ENCODE measurements around the gene ZNF217.
"Not testable (repeated sequence)": the region's sequence is repeated elsewhere in the genome, so short reads cannot be mapped to it uniquely, and the experiment has no call there.

The ZNF217 gene

DNA sequence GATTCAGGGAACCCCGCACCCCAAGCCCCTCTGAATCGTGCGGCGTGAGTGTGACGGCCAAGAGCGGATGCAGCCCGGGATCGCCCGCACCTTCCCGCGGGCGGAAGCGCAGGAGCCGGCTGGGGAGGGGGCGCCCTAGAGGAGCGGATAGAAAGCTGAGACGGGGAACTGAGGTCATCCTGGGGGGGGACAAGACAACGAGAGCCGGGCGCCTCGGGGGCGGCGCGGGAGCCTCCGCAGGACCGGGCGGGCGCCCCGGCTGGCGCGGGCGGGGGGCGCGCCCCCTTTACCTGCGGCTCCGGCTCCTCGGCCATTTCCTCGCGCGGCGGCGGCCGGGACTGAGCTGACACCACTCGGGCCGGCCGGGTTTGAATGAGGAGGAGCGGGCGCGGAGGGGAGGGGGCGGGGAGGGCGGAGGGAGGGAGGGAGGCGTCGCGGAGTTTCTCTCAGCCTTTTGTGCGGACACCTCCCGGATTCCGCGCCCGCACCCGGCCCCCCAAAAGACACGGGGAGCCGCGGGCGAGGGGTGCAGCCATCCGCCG, at the start of gene ZNF217:
TSS of gene ZNF217 (minus strand) at position 374 of the 542 bp plus-strand sequence. CDS start 11,013 bp downstream, outside the sequence.
- Histone ChIP-seq H3K9ac (ENCODE audit: insufficient read length) (peak within 1 kb of the TSS; percentile 84), H3K27ac (peak within 1 kb of the TSS; percentile 87), H3K4me3 (peak within 1 kb of the TSS; percentile 93)
- H3K9me3 ChIP-seq (ENCODE audit: low read depth, low read length); H3K36me3 ChIP-seq (ENCODE audit: insufficient read depth, low read length); DNase-seq (ENCODE audit: low read depth, low spot score): not testable (repeated sequence)

DNA sequence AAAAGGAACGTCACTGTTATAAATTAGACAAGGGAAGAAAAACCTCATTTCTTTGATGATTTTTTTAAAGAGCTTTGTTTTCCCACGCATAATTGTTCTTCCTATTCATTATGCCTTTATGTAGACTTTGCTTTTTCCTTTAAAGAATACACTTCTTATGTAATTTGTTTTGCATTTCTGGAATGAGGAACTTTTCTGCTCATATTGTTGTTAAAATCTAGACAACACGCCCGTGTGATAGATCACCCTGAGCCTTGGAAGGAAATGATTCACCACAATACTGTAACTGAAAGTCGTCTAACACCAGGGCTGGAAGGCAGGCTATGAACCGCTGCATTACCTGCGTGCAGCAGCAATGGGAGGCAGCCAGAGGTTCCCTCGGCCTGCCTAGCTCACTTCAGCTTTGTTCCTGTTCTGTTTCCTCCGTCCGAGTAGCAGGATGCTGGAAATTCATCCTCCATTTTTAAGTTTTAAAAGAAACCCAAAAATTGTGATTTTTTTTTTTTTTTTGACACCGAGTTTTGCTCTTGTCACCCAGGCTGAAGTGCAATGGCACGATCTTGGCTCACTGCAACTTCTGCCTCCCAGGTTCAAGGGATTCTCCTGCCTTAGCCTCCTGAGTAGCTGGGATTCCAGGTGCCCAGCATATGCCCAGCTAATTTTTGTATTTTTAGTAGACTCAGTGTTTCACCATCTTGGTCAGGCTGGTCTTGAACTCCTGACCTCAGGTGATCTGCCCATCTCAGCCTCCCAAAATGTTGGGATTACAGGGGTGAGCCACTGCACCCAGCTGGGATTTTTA, 49.6 kb upstream of the ZNF217 start:
- no peak for TF ChIP-seq EZH2 (IDR thresholded peaks at IDR 0.05)
- no peak for TF ChIP-seq POLR2AphosphoS5 (IDR thresholded peaks at IDR 0.05; ENCODE audit: borderline replicate concordance, low read depth, low read length)
- TF ChIP-seq FOXP2 (optimal IDR thresholded peaks at IDR 0.05; ENCODE audit: control extremely low read depth, extremely low read length, insufficient read depth): no peak
- Histone ChIP-seq H3K9me3 (ENCODE audit: low read depth, low read length) (no peaks in the 10 kb centered on the region), H3K36me3 (ENCODE audit: insufficient read depth, low read length) (no peaks in the 10 kb centered on the region), H3K27ac (peak overlapping the region; percentile 75), H3K9ac (ENCODE audit: insufficient read length) (peak overlapping the region; percentile 0), H3K4me3 (peak overlapping the region; percentile 15; the same call in 1 of the 2 replicates)
- no peak for DNase-seq (ENCODE audit: low read depth, low spot score)

DNA sequence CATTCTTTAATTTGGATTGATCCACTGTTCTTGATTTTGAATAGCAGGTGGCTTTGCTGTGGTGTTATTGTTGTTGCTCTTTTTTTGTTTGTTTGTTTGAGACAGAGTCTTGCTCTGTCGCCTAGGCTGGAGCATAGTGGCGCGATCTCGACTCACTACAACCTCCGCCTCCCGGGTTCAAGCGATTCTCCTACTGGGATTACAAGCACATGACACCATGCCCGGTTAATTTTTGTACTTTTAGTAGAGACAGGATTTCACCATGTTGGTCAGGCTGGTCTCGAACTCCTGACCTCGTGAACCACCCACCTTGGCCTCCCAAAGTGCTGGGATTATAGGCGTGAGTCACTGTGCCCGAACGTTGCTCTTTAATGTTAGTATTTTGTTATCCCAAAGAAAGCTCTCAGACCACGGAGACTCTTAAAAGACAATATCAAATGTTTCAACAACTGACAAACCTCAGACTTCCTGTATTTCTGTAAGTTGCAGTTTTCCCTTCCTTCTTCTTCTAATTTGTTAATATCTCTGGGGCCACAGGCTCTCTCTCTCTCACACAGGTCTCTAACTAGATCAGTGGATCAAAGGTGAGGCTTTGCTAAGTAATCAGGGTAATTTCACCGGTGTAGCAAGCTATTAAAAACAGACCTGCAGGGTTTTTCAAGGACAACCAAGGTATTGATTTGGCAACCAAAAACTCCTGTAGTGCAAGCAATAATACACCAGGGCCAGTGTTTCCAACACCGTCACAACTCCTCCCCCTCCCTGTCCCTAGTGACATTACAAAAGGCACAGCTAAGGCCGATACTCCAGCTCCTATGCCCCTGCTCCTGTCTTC, 48.8 kb upstream of the ZNF217 start:
- H3K9me3 ChIP-seq (ENCODE audit: low read depth, low read length): no peaks in the 10 kb centered on the region
- TF ChIP-seq POLR2AphosphoS5 (IDR thresholded peaks at IDR 0.05; ENCODE audit: borderline replicate concordance, low read depth, low read length): no peak
- H3K9ac ChIP-seq (ENCODE audit: insufficient read length): peak overlapping the region; percentile 0
- H3K4me3 ChIP-seq: peak overlapping the region; percentile 15; the same call in 1 of the 2 replicates
- peak overlapping the region; percentile 75 for H3K27ac ChIP-seq
- H3K36me3 ChIP-seq (ENCODE audit: insufficient read depth, low read length): no peaks in the 10 kb centered on the region
- DNase-seq (ENCODE audit: low read depth, low spot score): no peak

DNA sequence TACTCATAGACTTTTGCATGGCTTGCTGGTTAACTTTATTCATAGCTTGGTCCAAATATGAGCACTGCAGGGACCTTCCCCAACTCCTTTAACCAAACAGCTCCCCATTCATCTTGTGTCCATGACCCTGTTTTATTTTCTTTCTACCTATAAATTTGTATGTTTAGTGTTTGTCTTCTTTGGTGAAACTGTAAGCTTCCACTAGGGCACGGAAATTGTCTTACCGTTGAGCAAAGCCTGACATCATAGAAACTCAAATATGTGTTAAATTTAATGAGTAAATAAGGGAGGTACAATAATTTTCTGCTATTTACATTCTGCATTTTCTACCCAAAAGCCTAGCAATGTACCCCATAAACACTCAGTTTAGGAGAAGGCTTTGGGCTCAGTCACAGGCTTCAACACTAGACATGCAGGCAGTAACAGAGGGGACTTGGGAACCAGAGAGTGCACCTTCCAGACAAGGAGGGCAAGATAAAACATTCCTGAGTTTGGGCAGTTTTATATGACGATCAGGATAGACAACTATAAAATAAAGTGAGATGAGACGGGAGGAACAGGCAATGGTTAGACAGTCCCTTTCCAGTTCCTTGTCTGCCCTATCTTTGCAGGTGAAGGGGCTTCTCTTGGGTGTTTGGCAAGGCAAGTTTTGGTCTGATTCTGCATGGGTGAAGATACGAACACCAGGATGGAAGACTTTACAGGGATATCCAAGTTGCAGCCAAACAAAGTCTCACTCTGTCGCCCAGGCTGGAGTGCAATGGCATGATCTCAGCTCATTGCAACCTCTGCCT, 46.2 kb upstream of the ZNF217 start:
- Histone ChIP-seq H3K4me3 (no peak overlapping the region), H3K9ac (ENCODE audit: insufficient read length) (no peak overlapping the region), H3K9me3 (ENCODE audit: low read depth, low read length) (no peaks in the 10 kb centered on the region), H3K27ac (no peak overlapping the region), H3K36me3 (ENCODE audit: insufficient read depth, low read length) (no peaks in the 10 kb centered on the region)
- no peak for DNase-seq (ENCODE audit: low read depth, low spot score)
- TF ChIP-seq FOXP2 (optimal IDR thresholded peaks at IDR 0.05; ENCODE audit: control extremely low read depth, extremely low read length, insufficient read depth) (no peak), EZH2 (IDR thresholded peaks at IDR 0.05) (no peak), POLR2AphosphoS5 (IDR thresholded peaks at IDR 0.05; ENCODE audit: borderline replicate concordance, low read depth, low read length) (no peak)

DNA sequence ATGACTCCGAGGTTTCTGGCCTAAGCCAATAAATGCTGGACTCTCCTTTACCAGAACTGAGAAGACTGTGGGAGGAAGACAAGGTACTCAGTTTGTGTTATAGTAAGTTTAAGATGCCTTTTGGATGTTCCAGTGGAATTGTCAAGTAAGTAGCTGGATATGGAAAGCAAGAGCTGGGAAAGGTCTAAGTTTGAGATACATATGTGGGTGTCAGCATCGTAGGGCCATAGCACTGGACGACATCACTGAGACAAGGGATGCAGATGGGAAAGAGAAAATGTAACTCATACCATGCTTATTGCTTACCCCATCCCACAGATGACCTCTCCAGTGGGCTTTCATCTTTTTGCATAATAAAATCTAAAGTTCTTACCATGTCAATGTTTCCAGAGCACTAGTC, 45.5 kb upstream of the ZNF217 start:
- H3K9me3 ChIP-seq (ENCODE audit: low read depth, low read length): no peaks in the 10 kb centered on the region
- H3K9ac ChIP-seq (ENCODE audit: insufficient read length): no peak overlapping the region
- no peak overlapping the region for H3K4me3 ChIP-seq
- DNase-seq (ENCODE audit: low read depth, low spot score): no peak
- H3K27ac ChIP-seq: no peak overlapping the region
- no peak for TF ChIP-seq EZH2 (IDR thresholded peaks at IDR 0.05)
- no peak for TF ChIP-seq FOXP2 (optimal IDR thresholded peaks at IDR 0.05; ENCODE audit: control extremely low read depth, extremely low read length, insufficient read depth)
- no peak for TF ChIP-seq POLR2AphosphoS5 (IDR thresholded peaks at IDR 0.05; ENCODE audit: borderline replicate concordance, low read depth, low read length)
- no peaks in the 10 kb centered on the region for H3K36me3 ChIP-seq (ENCODE audit: insufficient read depth, low read length)

DNA sequence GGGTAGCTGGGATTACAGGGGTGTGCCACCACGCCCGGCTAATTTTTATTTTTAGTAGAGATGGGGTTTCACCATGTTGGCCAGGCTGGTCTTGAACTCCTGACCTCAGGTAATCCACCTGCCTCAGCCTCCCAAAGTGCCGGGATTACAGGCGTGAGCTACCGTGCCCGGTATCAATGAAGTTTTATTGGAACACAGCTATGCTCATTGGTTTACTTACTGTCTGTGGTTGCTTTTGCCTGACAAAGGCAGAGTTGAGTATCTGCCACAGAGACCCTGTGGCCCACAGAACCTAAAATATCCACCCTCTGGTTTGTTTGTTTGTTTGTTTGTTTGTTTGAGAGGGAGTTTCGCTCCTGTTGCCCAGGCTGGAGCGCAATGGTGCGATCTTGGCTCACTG, 43.7 kb upstream of the ZNF217 start:
- not testable (repeated sequence) for H3K36me3 ChIP-seq (ENCODE audit: insufficient read depth, low read length); H3K9me3 ChIP-seq (ENCODE audit: low read depth, low read length); H3K4me3 ChIP-seq; DNase-seq (ENCODE audit: low read depth, low spot score); H3K9ac ChIP-seq (ENCODE audit: insufficient read length); H3K27ac ChIP-seq

DNA sequence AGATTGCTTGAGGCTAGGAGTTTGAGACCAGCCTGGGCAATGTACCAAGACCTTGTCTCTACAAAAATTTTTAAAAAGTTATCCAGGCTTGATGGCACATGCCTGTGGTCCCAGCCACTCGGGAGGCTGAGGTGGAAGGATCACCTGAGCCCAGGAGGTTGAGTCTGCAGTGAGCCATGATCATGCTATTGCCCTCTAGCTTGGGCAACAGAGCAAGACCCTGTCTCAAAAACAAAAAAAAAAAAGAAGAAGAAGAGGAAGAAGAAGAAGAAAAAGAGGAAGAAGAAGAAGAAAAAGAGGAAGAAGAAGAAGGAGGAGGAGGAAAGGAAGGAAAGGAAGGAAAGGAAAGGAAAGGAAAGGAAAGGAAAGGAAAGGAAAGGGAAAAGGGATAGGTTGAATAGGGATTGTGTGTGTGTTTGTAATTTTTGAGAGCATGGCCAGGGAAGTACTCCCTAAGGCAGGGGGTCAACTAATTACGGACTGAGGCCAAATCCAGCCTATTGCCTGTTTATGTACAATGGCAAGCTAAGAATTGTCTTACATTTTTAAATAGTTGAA, 43.0 kb upstream of the ZNF217 start:
- no peak for DNase-seq (ENCODE audit: low read depth, low spot score)
- TF ChIP-seq FOXP2 (optimal IDR thresholded peaks at IDR 0.05; ENCODE audit: control extremely low read depth, extremely low read length, insufficient read depth) (no peak), POLR2AphosphoS5 (IDR thresholded peaks at IDR 0.05; ENCODE audit: borderline replicate concordance, low read depth, low read length) (no peak), EZH2 (IDR thresholded peaks at IDR 0.05) (no peak)
- H3K4me3 ChIP-seq: no peak overlapping the region
- no peak overlapping the region for H3K9ac ChIP-seq (ENCODE audit: insufficient read length)
- H3K9me3 ChIP-seq (ENCODE audit: low read depth, low read length): no peaks in the 10 kb centered on the region
- H3K27ac ChIP-seq: no peak overlapping the region
- no peaks in the 10 kb centered on the region for H3K36me3 ChIP-seq (ENCODE audit: insufficient read depth, low read length)

DNA sequence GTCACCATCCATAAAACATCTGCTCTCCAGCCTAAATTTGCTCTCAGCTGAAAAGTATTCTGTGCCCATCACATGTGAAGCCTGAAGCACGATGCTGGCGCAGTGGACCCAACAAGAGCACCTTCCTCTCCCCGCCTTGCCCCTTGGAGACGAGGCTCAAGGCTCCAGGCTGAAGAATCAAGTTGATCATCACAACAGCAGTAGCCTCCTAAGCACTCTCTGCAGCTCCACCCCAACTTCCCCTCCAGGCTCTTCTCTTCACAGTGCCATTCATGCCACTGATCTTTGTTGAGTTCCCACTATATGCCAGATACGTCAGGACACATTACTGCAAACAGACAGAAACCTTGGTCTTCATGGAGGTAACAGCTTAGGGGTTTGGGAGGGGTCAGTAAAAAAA, 41.6 kb upstream of the ZNF217 start:
- H3K9ac ChIP-seq (ENCODE audit: insufficient read length): no peak overlapping the region

More for the DNA sequence above, 41.6 kb upstream of the ZNF217 start:
- DNase-seq (ENCODE audit: low read depth, low spot score): no peak
- TF ChIP-seq FOXP2 (optimal IDR thresholded peaks at IDR 0.05; ENCODE audit: control extremely low read depth, extremely low read length, insufficient read depth) (no peak), EZH2 (IDR thresholded peaks at IDR 0.05) (no peak), POLR2AphosphoS5 (IDR thresholded peaks at IDR 0.05; ENCODE audit: borderline replicate concordance, low read depth, low read length) (no peak)
- H3K9me3 ChIP-seq (ENCODE audit: low read depth, low read length): no peaks in the 10 kb centered on the region
- H3K36me3 ChIP-seq (ENCODE audit: insufficient read depth, low read length): no peaks in the 10 kb centered on the region
- H3K4me3 ChIP-seq: no peak overlapping the region
- no peak overlapping the region for H3K27ac ChIP-seq

Data from SK-N-MC (cell line).